Measurements from ENCODE around the gene SHANK3. TPM values are rescaled to one million over a fixed set of nuclear protein-coding genes. Genes with fewer than 3 reads are reported as not detected.
A peak's percentile ranks its signal among the peaks of the same experiment; 100 is the strongest.
"Not testable (repeated sequence)": the region's sequence is repeated elsewhere in the genome, so short reads cannot be mapped to it uniquely, and the experiment has no call there.

SHANK3 gene
- total RNA-seq: under 1 TPM in 1 of 2 donors, not detected in 1; 0.66 TPM

DNA sequence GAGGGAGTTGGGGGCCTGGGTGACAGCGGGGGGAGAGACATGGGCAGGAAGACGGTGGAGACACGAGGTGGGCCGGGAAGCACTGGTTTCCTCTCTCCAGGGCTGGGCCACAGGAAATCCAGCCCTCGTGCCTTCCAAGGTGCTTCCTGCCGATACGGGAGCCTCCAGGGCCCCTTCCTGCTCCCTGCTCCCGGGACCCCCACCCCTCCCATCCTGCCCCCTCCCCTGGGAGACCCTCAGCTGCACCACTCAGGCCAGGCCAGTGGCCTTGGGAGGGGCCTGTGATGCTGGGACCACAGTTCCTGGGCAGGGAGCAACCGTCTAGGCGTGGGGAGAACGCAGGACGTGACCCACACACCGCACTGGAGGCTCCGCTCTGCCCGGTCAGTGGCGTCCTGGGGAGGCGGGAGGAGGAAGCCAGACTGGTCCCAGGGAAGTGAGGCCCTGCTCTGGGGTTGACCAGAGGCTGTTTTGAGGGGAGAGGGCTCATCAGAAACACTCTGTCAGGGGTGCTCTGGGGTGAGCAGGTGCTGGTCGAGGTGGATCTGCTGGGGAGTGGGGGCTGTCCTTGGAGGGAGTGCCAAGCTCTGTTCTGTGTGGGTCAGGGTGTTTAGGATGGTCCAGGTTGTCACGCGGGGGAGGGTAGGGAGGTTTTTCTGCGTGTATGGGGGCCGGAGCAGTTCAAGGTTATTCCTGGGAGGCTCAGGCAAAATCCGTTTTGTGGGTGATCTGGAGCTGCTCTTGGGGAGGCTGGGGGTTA is at the start of gene SHANK3:
SHANK3 (plus strand) TSS at position 353 of the 760 bp plus-strand sequence.
- Mint-ChIP-seq H3K9me3 (no peaks in the 10 kb centered on the region), H3K36me3 (peaks cover 0 to 5% of the 10 kb centered on the region in 2 donors), H3K27ac (no peak within 1 kb of the TSS)
- ATAC-seq: no peak
- DNase-seq (ENCODE audit: low spot score in 2 of 2): no peak

DNA sequence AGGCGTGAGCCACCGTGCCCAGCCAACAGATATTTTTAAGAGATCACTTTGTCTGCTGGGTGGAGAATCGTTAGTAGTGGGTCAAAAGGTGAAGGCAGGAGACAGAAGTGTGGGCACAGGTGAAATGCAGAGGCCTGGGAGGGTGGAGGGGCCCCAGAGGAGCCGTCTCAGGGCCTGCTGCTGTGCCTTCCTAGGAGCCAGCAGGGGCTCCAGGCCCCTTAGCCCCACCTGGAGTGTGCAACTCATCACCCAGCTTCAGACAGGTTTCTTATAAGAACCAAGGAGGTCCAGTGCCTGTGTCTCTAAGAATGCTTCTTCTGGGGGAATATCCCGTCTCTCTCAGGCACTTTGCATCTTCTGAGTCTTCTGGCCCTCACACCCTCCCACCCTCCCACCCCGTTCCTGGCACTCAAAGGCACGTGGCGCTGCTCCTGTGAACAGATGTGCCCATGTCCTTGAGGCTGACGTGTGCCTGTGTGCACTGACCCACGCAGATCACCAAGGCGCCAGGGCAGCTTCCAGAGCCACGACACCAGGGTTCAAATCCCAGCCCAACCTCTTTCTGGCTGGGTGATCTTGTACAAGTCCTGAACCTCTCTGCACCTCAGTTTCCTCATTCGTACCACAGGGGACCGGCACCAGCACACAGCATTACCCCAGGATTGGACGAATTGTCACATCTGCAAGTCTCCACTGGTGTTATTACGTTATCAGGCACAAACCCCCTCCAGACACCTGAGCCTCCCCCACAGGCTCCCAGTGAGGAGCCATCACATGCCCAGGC is 48.1 kb upstream of the SHANK3 start:
- H3K9me3 Mint-ChIP-seq: no peaks in the 10 kb centered on the region
- H3K36me3 Mint-ChIP-seq: peaks cover 4 to 10% of the 10 kb centered on the region in 2 donors
- ATAC-seq (no peak), DNase-seq (ENCODE audit: low spot score in 2 of 2) (no peak)
- peak overlapping the region in 1 of 2 donors; percentile 52 for H3K27ac Mint-ChIP-seq

DNA sequence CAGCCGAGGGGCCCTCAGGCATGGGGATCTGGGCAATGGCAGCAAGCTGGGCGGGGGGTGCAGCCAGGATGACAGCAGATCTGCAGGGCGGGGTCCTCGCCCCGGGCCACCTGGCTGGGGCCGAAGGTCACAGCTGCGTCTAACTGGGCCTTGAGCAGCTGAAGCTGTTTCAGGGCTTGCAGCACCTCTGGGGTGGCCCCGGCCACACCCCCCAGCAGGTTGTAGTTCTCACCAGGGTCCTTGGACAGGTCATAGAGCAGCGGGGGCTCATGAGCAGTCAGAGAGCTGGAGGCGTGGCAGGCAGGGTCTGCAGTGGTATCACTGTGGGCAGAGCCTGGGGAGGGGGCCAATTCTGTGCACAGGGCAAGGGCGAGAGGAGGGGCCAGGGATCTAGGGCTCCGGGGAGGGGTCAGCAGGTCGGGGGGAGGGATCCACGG is 47.5 kb upstream of the SHANK3 start:
- Mint-ChIP-seq H3K27ac (no peak overlapping the region), H3K9me3 (no peaks in the 10 kb centered on the region), H3K36me3 (peaks cover 4 to 10% of the 10 kb centered on the region in 2 donors)
- ATAC-seq: no peak
- peak in 1 of 2 donors; percentile 58 for DNase-seq (ENCODE audit: low spot score in 2 of 2)

DNA sequence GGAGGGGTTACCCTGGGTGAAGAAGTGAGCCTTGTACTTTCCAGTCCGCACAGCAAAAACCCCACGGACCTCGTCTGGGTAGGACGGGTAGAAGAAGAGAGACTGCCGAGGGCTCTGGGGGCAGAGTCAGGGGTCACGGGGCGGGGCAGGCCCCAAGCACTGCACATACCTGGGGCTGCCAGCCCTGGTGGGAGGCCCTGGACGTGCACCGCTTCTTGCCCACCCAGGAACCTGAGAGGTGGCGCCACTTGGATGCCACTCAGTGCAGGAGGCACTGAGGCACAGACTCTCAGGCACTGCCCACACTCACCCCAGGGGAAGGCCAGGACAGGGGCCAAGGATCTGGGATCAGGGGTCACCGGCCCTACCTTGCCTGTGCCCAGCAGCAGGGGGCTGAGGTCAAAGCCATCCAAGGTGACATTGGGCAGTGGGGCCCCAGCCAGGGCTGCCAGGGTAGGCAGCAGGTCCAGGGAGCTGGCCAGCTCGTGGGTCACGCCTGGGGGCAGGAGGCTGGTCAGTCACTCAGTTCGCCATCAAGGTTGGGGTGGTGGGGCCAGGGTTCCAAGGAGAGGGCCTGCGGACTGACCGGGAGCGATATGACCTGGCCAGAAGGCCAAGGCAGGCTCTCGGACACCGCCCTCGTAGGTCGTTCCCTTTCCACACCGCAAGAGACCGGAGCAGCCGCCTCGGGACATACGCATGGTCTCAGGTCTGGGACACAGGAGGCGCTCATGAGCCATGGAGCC is 46.9 kb upstream of the SHANK3 start:
- peaks cover 4 to 10% of the 10 kb centered on the region in 2 donors for H3K36me3 Mint-ChIP-seq
- no peaks in the 10 kb centered on the region for H3K9me3 Mint-ChIP-seq
- DNase-seq (ENCODE audit: low spot score in 2 of 2) (peak in 1 of 2 donors; percentile 59), ATAC-seq (no peak)
- H3K27ac Mint-ChIP-seq: no peak overlapping the region

DNA sequence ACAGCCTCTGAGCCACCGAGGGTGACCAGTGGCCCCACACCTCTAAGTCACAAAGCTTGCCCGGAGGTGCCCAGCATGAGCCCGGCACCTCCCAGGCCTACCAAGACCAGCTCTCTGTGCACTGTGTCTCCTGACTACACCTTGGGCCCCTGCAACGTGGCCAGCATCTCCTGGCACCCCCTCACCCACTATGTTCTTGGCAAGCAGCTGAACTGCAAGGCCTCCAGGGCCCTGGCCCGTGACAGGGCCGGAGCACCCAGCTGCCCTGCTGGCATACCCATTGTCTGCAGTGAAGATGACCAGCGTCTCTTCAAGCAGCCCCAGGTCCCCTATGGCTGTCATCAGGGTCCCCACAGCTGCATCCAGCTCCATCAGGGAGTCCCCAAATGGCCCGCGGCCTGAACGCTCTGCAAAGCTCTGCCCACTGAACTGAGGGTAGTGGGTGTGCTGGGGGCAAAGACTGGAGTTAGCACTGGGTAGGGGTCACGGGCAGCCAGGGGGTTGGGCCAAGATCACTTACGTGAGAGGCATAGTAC is 46.2 kb upstream of the SHANK3 start:
- ATAC-seq: no peak
- DNase-seq (ENCODE audit: low spot score in 2 of 2): peak in 1 of 2 donors; percentile 57
- peaks cover 4 to 10% of the 10 kb centered on the region in 2 donors for H3K36me3 Mint-ChIP-seq
- H3K27ac Mint-ChIP-seq: peak overlapping the region; percentile 29 to 79
- H3K9me3 Mint-ChIP-seq: no peaks in the 10 kb centered on the region

DNA sequence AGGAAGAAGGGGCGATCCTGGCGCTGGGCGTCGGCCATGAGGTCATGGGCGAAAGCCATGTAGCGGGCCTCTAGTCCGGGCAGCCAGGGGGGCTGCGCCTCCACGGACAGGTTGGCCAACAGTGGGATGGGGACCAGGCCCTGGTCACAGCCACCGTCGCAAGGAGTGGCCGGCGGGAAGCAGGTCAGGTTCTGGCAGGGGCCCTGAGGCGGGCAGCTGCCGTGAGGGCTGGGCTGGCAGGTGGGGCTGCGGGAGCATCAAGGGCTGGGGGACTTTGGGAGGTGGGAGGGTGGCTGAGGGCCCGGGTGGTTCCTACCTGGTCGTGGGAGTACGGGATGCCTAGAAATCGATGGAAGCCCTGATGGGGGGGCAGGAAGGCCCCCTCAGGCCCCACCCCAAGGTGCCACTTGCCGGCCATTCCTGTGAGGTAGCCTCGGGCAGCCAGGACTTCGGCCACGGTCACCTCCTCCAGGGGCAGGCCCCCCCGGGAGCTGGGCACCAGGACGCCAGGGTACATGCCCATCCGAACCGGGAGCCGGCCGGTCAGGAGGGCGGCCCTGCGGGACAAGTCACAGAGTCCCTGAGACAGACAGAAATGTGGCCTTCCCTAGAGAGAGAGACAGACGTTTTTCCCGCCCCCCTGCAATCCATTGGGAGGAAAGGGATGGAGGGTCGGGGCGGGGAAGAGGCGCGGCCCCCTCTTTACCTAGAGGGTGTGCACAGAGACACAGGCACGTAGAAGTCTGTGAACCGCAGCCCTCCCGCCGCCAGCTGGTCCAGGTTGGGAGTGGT is 45.6 kb upstream of the SHANK3 start:
- H3K9me3 Mint-ChIP-seq: no peaks in the 10 kb centered on the region
- no peak for ATAC-seq

DNA sequence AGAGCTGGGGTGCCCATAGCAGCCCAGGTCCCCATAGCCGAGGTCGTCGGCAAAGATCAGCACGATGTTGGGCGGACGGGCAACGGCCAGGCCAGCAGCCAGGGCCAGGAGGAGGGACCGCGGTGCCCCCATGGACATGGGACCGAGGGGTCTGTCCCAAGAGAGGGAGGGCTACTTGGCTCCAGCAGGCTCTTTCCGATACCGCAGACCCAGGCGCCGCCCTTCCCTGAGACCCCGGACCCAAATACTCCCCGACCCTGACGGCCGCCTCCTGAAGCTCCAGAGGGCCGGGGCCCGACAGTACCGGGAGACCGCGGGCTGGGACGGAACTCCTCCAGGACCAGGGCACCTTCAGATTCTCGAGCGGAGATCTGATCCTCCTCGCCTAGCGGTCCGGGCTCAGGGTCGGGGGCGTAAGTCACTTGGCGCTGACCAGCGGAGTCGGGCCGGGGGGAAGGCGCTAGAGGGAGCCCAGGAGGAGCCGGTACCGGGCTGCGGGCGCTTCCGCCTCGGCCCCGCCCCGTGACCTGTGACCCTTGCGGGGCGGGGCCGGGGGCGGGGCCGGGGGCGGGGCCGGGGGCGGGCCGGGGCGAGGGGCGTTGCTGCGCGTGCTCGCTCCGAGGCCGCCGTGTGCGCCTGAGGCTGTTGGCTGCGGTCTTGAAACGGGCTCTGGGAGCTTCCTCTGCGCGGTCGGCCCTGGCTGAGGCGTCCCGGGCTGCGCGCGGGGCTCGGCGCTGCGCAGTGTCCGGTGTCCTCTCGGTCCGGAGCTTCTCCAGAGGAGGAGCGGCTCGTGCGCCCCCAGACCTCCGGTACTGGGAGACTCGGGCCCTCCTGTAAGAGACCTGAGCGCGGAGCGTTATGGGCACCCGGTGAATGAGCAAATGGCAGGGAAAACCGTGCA is 44.7 kb upstream of the SHANK3 start, which contains the start of gene ARSA:
ARSA (minus strand) TSS at position 511 of the 901 bp plus-strand sequence; CDS start at position 138, 373 bp downstream.
- no peaks in the 10 kb centered on the region for H3K9me3 Mint-ChIP-seq
- DNase-seq (ENCODE audit: low spot score in 2 of 2): peak; percentile 74 to 83
- peaks cover 4 to 10% of the 10 kb centered on the region in 2 donors for H3K36me3 Mint-ChIP-seq
- peak within 1 kb of the TSS; percentile 77 to 88 for H3K27ac Mint-ChIP-seq
- ATAC-seq: peak; percentile 94 to 97

More for the DNA sequence above, 45.6 kb upstream of the SHANK3 start:
- Mint-ChIP-seq H3K27ac (peak overlapping the region; percentile 60 to 79), H3K36me3 (peaks cover 4 to 10% of the 10 kb centered on the region in 2 donors)
- peak in 1 of 2 donors; percentile 55 for DNase-seq (ENCODE audit: low spot score in 2 of 2)

DNA sequence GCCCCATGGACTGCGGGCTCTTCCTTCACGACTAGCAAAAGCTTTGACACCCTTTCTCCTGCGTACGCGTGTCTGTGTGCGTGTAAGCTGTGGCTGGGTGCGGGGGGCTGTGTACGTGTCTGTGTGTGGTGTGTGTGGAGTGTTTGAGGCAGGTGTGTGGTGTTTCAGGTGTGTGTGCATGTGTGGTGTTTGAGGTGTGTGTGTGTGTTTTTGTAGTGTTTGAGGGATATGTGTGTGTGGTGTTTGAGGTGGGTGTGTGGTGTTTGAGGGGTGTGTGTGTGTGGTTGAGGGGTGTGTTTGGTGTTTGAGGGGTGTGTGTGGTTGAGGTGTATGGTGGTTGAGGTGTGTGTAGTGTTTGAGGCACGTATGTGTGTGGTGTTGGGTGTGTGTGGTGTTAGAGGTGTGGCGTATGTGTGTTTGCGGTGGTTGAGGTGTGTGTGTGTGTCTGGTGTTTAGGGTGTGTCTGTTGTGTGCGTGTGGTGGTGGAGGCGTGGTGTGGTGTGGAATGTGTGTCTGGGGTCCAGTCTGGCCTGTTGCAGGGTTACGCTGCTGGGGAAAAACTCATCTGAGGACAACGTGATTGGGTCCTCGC is 44.0 kb upstream of the SHANK3 start:
- Mint-ChIP-seq H3K27ac (peak overlapping the region; percentile 77 to 88), H3K9me3 (no peaks in the 10 kb centered on the region), H3K36me3 (peaks cover 4 to 10% of the 10 kb centered on the region in 2 donors)
- DNase-seq (ENCODE audit: low spot score in 2 of 2) (no peak), ATAC-seq (peak; percentile 3 to 22)

DNA sequence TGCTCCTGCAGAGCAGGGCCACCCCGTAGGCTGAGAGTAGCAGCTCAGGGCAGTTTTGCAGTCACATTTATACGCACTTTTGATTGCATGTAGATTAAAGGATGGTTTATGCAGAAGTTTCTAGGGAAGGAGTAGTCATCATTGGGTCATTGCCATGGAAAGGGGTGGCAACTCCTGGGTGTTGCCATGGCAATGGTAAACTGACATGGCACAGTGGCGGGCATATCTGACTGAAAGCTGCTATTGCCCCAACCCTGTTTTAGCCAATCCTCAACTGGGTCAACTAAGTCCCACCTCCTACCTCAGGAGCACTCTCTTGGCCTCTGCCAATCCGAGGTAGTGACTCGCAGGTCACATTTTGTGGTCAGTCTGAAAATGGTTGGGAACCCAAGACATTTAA is 42.2 kb upstream of the SHANK3 start:
- ATAC-seq (no peak), DNase-seq (ENCODE audit: low spot score in 2 of 2) (no peak)
- Mint-ChIP-seq H3K27ac (no peak overlapping the region), H3K9me3 (no peaks in the 10 kb centered on the region), H3K36me3 (peaks cover 4 to 10% of the 10 kb centered on the region in 2 donors)

DNA sequence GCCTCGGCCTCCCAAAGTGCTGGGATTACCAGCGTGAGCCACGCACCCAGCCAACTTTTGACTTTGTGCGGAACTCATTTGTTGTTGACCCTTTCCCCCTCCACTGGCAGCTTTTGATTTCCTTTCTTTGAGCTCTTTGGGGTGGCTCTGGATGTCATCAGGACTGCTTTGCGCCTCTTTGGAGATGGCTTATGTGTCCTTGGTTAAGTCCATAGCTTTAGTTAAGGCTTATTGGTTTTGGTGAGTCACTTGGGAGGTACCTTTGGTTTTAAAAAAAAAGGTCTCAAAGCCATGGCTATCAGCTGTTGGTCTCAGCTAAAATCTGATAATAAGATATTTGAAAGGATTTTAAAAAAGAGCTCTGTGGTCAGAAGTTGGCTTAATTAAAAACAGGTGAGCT is 39.5 kb upstream of the SHANK3 start:
- H3K27ac Mint-ChIP-seq: no peak overlapping the region
- H3K9me3 Mint-ChIP-seq: no peaks in the 10 kb centered on the region
- ATAC-seq: no peak
- H3K36me3 Mint-ChIP-seq: peaks cover 4 to 9% of the 10 kb centered on the region in 2 donors
- no peak for DNase-seq (ENCODE audit: low spot score in 2 of 2)

DNA sequence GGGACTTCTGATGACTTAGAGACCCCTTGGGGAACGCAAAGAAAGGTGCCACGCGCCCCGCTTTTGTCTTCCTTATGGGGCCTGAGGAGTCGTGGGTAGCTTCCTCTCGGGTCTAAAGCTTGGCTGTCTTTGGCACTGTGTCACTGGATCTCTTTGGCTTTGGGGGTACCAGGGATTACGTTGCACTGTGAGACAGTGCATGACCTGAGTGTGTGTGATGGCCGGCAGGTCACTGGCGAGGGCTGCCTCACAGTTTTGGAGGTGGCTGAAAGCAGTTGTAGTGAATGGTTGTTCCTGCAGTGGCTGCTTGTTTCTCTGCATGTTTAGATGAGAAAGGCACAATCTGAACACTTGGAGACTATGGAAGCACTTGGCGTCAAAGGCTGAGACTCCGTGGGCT is 38.9 kb upstream of the SHANK3 start:
- Mint-ChIP-seq H3K27ac (no peak overlapping the region), H3K9me3 (no peaks in the 10 kb centered on the region), H3K36me3 (peaks cover 0 to 2% of the 10 kb centered on the region in 2 donors)
- ATAC-seq (no peak), DNase-seq (ENCODE audit: low spot score in 2 of 2) (no peak)

DNA sequence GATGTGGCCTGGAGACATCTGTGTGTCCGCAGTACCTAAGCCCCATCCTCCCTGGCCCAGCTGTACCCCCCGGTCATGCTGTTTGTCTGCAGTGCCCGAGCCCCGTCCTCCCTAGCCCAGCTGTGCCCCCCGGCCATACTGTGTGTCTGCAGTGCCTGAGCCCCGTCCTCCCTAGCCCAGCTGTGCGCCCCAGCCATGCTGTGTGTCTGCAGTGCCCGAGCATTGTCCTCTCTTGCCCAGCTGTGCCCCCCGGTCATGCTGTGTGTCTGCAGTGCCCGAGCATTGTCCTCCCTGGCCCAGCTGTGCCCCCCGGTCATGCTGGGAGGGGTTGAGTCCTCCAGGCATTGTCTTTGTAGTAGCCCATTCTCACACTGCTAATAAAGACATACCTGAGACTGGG is 37.0 kb upstream of the SHANK3 start:
- no peaks in the 10 kb centered on the region for H3K36me3 Mint-ChIP-seq
- ATAC-seq: no peak

DNA sequence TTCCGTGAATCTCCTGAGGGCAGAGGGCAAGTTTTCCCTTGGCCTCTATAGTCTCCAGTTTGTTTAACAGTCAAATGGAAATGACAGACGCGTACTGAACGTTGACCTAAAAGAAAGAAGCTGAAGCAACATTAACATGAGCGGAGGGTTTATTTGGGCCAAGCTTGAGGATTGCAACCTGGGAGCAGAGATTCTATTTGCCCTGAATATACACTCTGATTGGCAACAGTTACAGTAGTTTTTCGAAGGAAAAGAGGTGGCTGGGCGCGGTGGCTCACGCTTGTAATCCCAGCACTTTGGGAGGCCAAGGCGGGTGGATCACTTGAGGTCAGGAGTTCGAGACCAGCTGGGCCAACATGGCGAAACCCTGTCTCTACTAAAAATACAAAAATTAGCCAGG is 32.3 kb upstream of the SHANK3 start:
- DNase-seq (ENCODE audit: low spot score in 2 of 2): not testable (repeated sequence)

More for the DNA sequence above, 37.0 kb upstream of the SHANK3 start:
- H3K27ac Mint-ChIP-seq: peak overlapping the region in 1 of 2 donors; percentile 62
- DNase-seq (ENCODE audit: low spot score in 2 of 2): no peak
- H3K9me3 Mint-ChIP-seq: no peaks in the 10 kb centered on the region

DNA sequence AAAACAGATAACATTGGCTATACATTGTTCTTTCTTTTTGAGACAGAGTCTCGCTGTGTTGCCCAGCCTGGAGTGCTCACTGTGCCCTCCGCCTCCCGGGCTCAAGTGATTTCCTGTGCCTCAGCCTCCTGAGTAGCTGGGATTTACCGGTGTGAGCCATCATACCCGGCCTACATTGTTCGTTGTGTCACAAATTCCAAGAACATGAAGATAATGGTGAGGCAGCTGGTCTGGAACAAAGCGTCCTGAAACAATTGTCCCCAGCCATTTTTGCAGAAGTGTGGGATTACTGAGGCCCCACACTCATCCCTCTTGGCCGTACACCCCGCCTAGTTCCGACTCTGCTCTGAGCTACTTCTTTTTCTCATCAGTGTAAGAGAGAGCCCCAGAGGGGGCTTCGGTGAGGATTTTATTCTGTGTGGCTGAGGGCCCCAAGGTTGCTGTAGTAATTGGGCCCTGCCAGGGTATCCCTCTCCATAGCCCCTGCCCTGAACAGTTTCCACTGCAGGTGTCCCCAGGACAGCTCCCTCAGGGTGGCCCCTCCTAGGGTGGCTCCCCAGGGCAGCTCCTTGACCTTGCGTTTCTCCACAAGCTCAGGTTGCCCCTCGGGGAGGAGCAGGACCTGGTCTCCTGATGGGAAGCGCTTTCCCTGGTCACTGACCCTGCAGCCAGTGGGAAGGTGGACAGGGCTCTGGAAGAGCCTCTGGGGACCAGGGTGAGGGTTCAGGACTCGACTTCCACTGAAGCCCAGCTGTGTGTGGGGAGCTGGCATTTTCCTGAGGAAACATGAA is 31.6 kb upstream of the SHANK3 start:
- Mint-ChIP-seq H3K9me3 (no peaks in the 10 kb centered on the region), H3K27ac (no peak overlapping the region), H3K36me3 (no peaks in the 10 kb centered on the region)
- no peak for DNase-seq (ENCODE audit: low spot score in 2 of 2)
- ATAC-seq: no peak

More for the DNA sequence above, 32.3 kb upstream of the SHANK3 start:
- ATAC-seq, H3K27ac Mint-ChIP-seq, H3K36me3 Mint-ChIP-seq, H3K9me3 Mint-ChIP-seq: not testable (repeated sequence)
